Right renal cortex interstitium (tissue), 3 donors: ENCODE results near the gene CCDC73. TPM values are rescaled to one million over a fixed set of nuclear protein-coding genes. Genes with fewer than 3 reads are reported as not detected.
"Not testable (repeated sequence)": the region's sequence is repeated elsewhere in the genome, so short reads cannot be mapped to it uniquely, and the experiment has no call there.

ENCODE experiments used
- DNase-seq, 3 donors: peaks; one replicate each; pipeline ENCODE4 v3.0.0-alpha.2; 2013; ENCODE audit warnings: low read depth in 3 of 3, low spot score in 2 of 3
- polyA plus RNA-seq, 3 donors: library from polyadenylated mRNA; unstranded; fragments of 120-200 nt; gene quantifications; one replicate each; pipeline ENCODE4 v1.2.1, GENCODE V29; 2013; ENCODE audit not compliant: insufficient read length in 3 of 3

The CCDC73 gene
- polyA plus RNA-seq, result under 1 TPM; 0.19 to 0.26 (median 0.23) TPM

- no peak for DNase-seq
These were observed at the start of gene CCDC73 for GRCh38 chr11:32794439-32794838. TSS of gene CCDC73 (minus strand) at chr11:32794662. CDS start at chr11:32760243, 34,419 bp downstream.

GRCh38 chr11:32843544-32843943 is 49.1 kb upstream of the CCDC73 start:
- no peak for DNase-seq

GRCh38 chr11:32840587-32840986 is 46.1 kb upstream of the CCDC73 start:
- DNase-seq, result no peak

- no peak for DNase-seq
These were observed 44.8 kb upstream of the CCDC73 start for GRCh38 chr11:32839308-32839707.

GRCh38 chr11:32838505-32839274 is 44.2 kb upstream of the CCDC73 start:
- DNase-seq, result no peak

- no peak for DNase-seq
These were observed 42.5 kb upstream of the CCDC73 start for GRCh38 chr11:32836946-32837345.

- no peak for DNase-seq
These were observed 39.5 kb upstream of the CCDC73 start for GRCh38 chr11:32833921-32834320.

GRCh38 chr11:32831221-32831620 is 36.8 kb upstream of the CCDC73 start:
- DNase-seq, result no peak

GRCh38 chr11:32830796-32831195 is 36.3 kb upstream of the CCDC73 start:
- peak in 2 of 3 donors; percentile 5 to 8 for DNase-seq

- no peak for DNase-seq
These were observed 35.9 kb upstream of the CCDC73 start for GRCh38 chr11:32830413-32830738.

- peak in 1 of 3 donors; percentile 25 for DNase-seq
These were observed 35.4 kb upstream of the CCDC73 start, which contains the start of gene PRRG4 for GRCh38 chr11:32829680-32830412. TSS of gene PRRG4 (plus strand) at chr11:32829927. CDS start at chr11:32830530, 603 bp downstream.

- peak in 1 of 3 donors; percentile 27 for DNase-seq
These were observed 34.8 kb upstream of the CCDC73 start for GRCh38 chr11:32829157-32829679.

- no peak for DNase-seq
These were observed 32.8 kb upstream of the CCDC73 start for GRCh38 chr11:32827276-32827675.

- DNase-seq, result no peak
These were observed 31.7 kb upstream of the CCDC73 start for GRCh38 chr11:32826113-32826512.

- not testable (repeated sequence) for DNase-seq
These were observed 29.2 kb upstream of the CCDC73 start for GRCh38 chr11:32823617-32824016.

- no peak for DNase-seq
These were observed 27.6 kb upstream of the CCDC73 start for GRCh38 chr11:32821917-32822560.

- DNase-seq, result no peak
These were observed 27.1 kb upstream of the CCDC73 start for GRCh38 chr11:32821517-32821916.

GRCh38 chr11:32820497-32820896 is 26.0 kb upstream of the CCDC73 start:
- no peak for DNase-seq

GRCh38 chr11:32819187-32819586 is 24.7 kb upstream of the CCDC73 start:
- DNase-seq, result no peak

GRCh38 chr11:32817852-32818183 is 23.4 kb upstream of the CCDC73 start:
- DNase-seq, result no peak

- DNase-seq, result no peak
These were observed 22.9 kb upstream of the CCDC73 start for GRCh38 chr11:32817181-32817851.
